ENCODE measurements around the gene CCDC3.
"Not testable (repeated sequence)": the region's sequence is repeated elsewhere in the genome, so short reads cannot be mapped to it uniquely, and the experiment has no call there.

Gene CCDC3

DNA sequence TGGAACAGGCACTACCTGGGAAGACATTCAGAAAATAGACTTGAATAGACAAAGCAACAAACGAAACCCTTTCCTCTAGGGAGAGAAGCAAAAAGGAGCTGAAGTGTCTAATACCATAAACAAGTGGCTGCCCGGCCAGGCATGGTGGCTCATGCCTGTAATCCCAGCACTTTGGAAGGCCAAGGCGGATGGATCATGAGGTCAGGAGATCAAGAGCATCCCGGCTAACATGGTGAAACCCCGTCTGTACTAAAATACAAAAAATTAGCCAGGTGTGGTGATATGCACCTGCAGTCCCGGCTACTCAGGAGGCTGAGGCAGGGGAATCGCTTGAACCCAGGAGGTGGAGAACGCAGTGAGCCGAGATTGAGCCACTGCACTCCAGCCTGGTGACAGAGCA, 34.2 kb upstream of the CCDC3 start:
- H3K4me2 ChIP-seq (ENCODE audit: low read length); H3K36me3 ChIP-seq (ENCODE audit: control insufficient read depth, insufficient read depth, low read length); H3K27me3 ChIP-seq (ENCODE audit: insufficient read depth, low read length, poor library complexity); H4K5ac ChIP-seq (ENCODE audit: low read length); H2BK5ac ChIP-seq (ENCODE audit: low read length); H3K79me2 ChIP-seq (ENCODE audit: control insufficient read depth, insufficient read depth, low read length); H2BK15ac ChIP-seq (replicated peaks; ENCODE audit: low read depth); H3K79me1 ChIP-seq (ENCODE audit: low read length); H3K4me3 ChIP-seq (ENCODE audit: low read length); H3K18ac ChIP-seq (ENCODE audit: low read length); H3K9ac ChIP-seq (ENCODE audit: low read length); DNase-seq; H3K4me1 ChIP-seq (ENCODE audit: control insufficient read depth, low read depth, low read length); H3K23ac ChIP-seq (ENCODE audit: low read length); H3K56ac ChIP-seq (ENCODE audit: low read length); H2AK5ac ChIP-seq (ENCODE audit: low read length); H3K27ac ChIP-seq (ENCODE audit: low read depth, low read length); H4K8ac ChIP-seq (ENCODE audit: low read depth, low read length); H3K4ac ChIP-seq (ENCODE audit: low read depth, low read length); H2BK120ac ChIP-seq (ENCODE audit: low read depth, low read length): not testable (repeated sequence)
- WGBS (ENCODE audit: extremely low coverage, insufficient coverage, low lambda C conversion rate): no CpG with 5 or more reads among the region's 9 CpGs

DNA sequence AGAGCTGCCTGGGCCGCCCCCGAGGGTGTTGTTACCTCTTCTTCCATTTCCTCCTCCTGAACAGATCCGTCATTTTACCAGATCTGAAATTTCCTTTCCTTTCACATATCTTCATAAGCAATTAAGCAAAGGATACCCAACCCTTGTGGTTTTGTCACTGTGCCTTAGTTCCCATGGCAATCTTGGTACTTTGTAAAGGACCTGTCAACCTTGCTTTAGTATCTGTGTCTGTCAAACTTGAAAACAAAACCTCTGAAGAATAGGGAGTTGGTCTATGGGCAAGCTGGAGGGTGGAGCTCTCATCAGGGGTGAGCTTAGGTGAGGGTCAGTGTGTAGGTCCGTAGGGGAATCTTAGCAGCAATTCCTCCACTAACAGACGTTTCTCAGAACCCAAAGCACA, 25.4 kb upstream of the CCDC3 start:
- Histone ChIP-seq H3K79me2 (ENCODE audit: control insufficient read depth, insufficient read depth, low read length) (no peaks in the 10 kb centered on the region), H3K18ac (ENCODE audit: low read length) (no peak overlapping the region), H3K27me3 (ENCODE audit: insufficient read depth, low read length, poor library complexity) (no peaks in the 10 kb centered on the region), H3K36me3 (ENCODE audit: control insufficient read depth, insufficient read depth, low read length) (no peaks in the 10 kb centered on the region), H2BK120ac (ENCODE audit: low read depth, low read length) (no peak overlapping the region), H4K5ac (ENCODE audit: low read length) (no peak overlapping the region), H2AK5ac (ENCODE audit: low read length) (no peak overlapping the region), H3K4ac (ENCODE audit: low read depth, low read length) (no peak overlapping the region), H3K4me3 (ENCODE audit: low read length) (no peak overlapping the region), H3K27ac (ENCODE audit: low read depth, low read length) (no peak overlapping the region), H3K4me2 (ENCODE audit: low read length) (no peak overlapping the region), H3K23ac (ENCODE audit: low read length) (no peak overlapping the region), H2BK5ac (ENCODE audit: low read length) (no peak overlapping the region), H2BK15ac (replicated peaks; ENCODE audit: low read depth) (no peak overlapping the region), H4K8ac (ENCODE audit: low read depth, low read length) (no peak overlapping the region), H3K79me1 (ENCODE audit: low read length) (no peaks in the 10 kb centered on the region), H3K9ac (ENCODE audit: low read length) (no peak overlapping the region), H3K56ac (ENCODE audit: low read length) (no peak overlapping the region), H3K4me1 (ENCODE audit: control insufficient read depth, low read depth, low read length) (no peaks in the 10 kb centered on the region)
- no CpG with 5 or more reads among the region's 5 CpGs for WGBS (ENCODE audit: extremely low coverage, insufficient coverage, low lambda C conversion rate)
- DNase-seq: no peak

DNA sequence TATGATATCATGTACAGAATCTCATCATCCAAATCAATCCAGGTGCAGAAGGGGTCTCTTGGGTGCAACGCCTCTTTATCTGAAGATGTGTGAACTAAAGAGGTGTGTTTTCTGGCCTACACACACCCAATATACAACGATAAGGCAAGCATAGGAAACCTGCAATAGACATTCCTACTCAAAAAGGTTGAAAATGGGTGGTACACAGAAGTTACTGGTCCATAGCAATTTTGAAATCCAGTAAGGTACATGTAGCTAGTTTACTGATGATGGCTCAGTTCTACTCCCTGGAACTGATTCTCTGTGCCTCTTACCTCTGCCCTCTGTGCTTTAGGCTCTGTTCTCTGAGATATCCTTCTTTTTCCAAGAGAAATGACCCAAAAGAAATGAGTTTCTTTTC, 22.2 kb upstream of the CCDC3 start:
- no peaks in the 10 kb centered on the region for H3K36me3 ChIP-seq (ENCODE audit: control insufficient read depth, insufficient read depth, low read length)
- no peak overlapping the region for H2AK5ac ChIP-seq (ENCODE audit: low read length)
- no CpG with 5 or more reads among the region's 2 CpGs for WGBS (ENCODE audit: extremely low coverage, insufficient coverage, low lambda C conversion rate)

GRCh38 chr10:13019280-13019679, 17.8 kb upstream of the CCDC3 start:
- Histone ChIP-seq H2BK15ac (replicated peaks; ENCODE audit: low read depth) (no peak overlapping the region), H3K23ac (ENCODE audit: low read length) (no peak overlapping the region), H3K4me1 (ENCODE audit: control insufficient read depth, low read depth, low read length) (peaks cover 3% of the 10 kb centered on the region), H3K79me1 (ENCODE audit: low read length) (no peaks in the 10 kb centered on the region), H3K4ac (ENCODE audit: low read depth, low read length) (no peak overlapping the region), H3K4me2 (ENCODE audit: low read length) (no peak overlapping the region), H2BK5ac (ENCODE audit: low read length) (no peak overlapping the region), H4K5ac (ENCODE audit: low read length) (no peak overlapping the region), H2AK5ac (ENCODE audit: low read length) (no peak overlapping the region), H3K36me3 (ENCODE audit: control insufficient read depth, insufficient read depth, low read length) (no peaks in the 10 kb centered on the region), H3K79me2 (ENCODE audit: control insufficient read depth, insufficient read depth, low read length) (no peaks in the 10 kb centered on the region), H3K4me3 (ENCODE audit: low read length) (no peak overlapping the region), H3K27me3 (ENCODE audit: insufficient read depth, low read length, poor library complexity) (no peaks in the 10 kb centered on the region), H3K18ac (ENCODE audit: low read length) (no peak overlapping the region), H3K56ac (ENCODE audit: low read length) (no peak overlapping the region), H2BK120ac (ENCODE audit: low read depth, low read length) (no peak overlapping the region), H4K8ac (ENCODE audit: low read depth, low read length) (no peak overlapping the region), H3K27ac (ENCODE audit: low read depth, low read length) (no peak overlapping the region), H3K9ac (ENCODE audit: low read length) (no peak overlapping the region)
- DNase-seq: no peak
- WGBS (ENCODE audit: extremely low coverage, insufficient coverage, low lambda C conversion rate): 100% methylated on average over 1 of the region's 8 CpGs

More for the DNA sequence above, 22.2 kb upstream of the CCDC3 start:
- Histone ChIP-seq H3K79me2 (ENCODE audit: control insufficient read depth, insufficient read depth, low read length) (no peaks in the 10 kb centered on the region), H3K4me2 (ENCODE audit: low read length) (no peak overlapping the region), H3K27ac (ENCODE audit: low read depth, low read length) (no peak overlapping the region), H3K79me1 (ENCODE audit: low read length) (no peaks in the 10 kb centered on the region), H3K4me1 (ENCODE audit: control insufficient read depth, low read depth, low read length) (no peaks in the 10 kb centered on the region), H3K27me3 (ENCODE audit: insufficient read depth, low read length, poor library complexity) (no peaks in the 10 kb centered on the region), H3K9ac (ENCODE audit: low read length) (no peak overlapping the region), H3K18ac (ENCODE audit: low read length) (no peak overlapping the region), H4K5ac (ENCODE audit: low read length) (no peak overlapping the region), H2BK15ac (replicated peaks; ENCODE audit: low read depth) (no peak overlapping the region), H3K56ac (ENCODE audit: low read length) (no peak overlapping the region), H2BK120ac (ENCODE audit: low read depth, low read length) (no peak overlapping the region), H4K8ac (ENCODE audit: low read depth, low read length) (no peak overlapping the region), H3K4me3 (ENCODE audit: low read length) (no peak overlapping the region), H3K4ac (ENCODE audit: low read depth, low read length) (no peak overlapping the region), H2BK5ac (ENCODE audit: low read length) (no peak overlapping the region), H3K23ac (ENCODE audit: low read length) (no peak overlapping the region)
- no peak for DNase-seq

DNA sequence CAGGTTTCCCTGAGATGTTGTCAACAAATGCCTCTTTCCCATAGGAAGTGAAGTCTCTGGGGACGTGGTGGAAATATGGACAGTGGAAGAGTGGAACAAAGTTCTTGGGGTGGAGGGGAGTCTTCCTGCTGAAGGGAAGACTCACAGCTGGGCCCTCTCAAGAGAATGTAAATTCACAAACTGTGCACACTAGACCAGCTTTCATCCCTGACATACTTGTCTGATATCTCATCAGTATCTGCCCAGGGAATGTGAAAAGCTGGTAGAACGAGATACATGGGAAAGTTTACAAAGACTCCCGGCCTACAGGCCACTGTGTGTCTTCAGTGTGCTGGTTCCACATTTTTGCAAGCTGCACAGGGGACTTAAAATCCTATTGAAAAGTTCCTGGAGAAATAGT, 16.7 kb upstream of the CCDC3 start:
- no peaks in the 10 kb centered on the region for H3K79me2 ChIP-seq (ENCODE audit: control insufficient read depth, insufficient read depth, low read length)
- no peak for DNase-seq
- H2BK5ac ChIP-seq (ENCODE audit: low read length): no peak overlapping the region
- H2AK5ac ChIP-seq (ENCODE audit: low read length): no peak overlapping the region
- no peak overlapping the region for H4K8ac ChIP-seq (ENCODE audit: low read depth, low read length)
- H3K27ac ChIP-seq (ENCODE audit: low read depth, low read length): no peak overlapping the region
- no peak overlapping the region for H4K5ac ChIP-seq (ENCODE audit: low read length)
- H2BK120ac ChIP-seq (ENCODE audit: low read depth, low read length): no peak overlapping the region
- no peak overlapping the region for H3K4ac ChIP-seq (ENCODE audit: low read depth, low read length)
- H3K23ac ChIP-seq (ENCODE audit: low read length): no peak overlapping the region
- no peaks in the 10 kb centered on the region for H3K27me3 ChIP-seq (ENCODE audit: insufficient read depth, low read length, poor library complexity)
- no peak overlapping the region for H3K4me3 ChIP-seq (ENCODE audit: low read length)
- H3K4me1 ChIP-seq (ENCODE audit: control insufficient read depth, low read depth, low read length): peaks cover 3% of the 10 kb centered on the region
- no peaks in the 10 kb centered on the region for H3K36me3 ChIP-seq (ENCODE audit: control insufficient read depth, insufficient read depth, low read length)
- H3K9ac ChIP-seq (ENCODE audit: low read length): no peak overlapping the region
- H3K18ac ChIP-seq (ENCODE audit: low read length): no peak overlapping the region
- H3K79me1 ChIP-seq (ENCODE audit: low read length): no peaks in the 10 kb centered on the region
- WGBS (ENCODE audit: extremely low coverage, insufficient coverage, low lambda C conversion rate): no CpG with 5 or more reads among the region's 3 CpGs
- no peak overlapping the region for H2BK15ac ChIP-seq (replicated peaks; ENCODE audit: low read depth)
- no peak overlapping the region for H3K56ac ChIP-seq (ENCODE audit: low read length)
- H3K4me2 ChIP-seq (ENCODE audit: low read length): no peak overlapping the region

DNA sequence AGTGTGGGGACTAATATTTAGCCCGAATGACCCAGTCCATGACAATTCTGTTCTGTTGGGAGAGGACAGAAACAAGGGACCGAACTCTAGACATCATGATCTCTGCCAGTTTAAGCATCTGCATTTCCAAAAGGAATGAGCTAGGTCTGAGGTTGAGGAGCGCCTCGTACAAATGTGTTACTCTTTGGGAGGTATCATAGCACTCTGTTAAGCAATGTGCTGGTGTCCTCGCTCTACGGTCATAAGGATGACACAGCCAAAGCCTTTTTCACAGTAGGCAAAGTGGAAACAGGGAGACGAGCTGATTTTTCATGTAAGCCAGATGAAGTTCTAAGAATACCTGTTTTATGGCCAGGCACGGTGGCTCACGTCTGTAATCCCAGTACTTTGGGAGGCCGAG, 15.4 kb upstream of the CCDC3 start:
- H3K56ac ChIP-seq (ENCODE audit: low read length): no peak overlapping the region
- H3K4me1 ChIP-seq (ENCODE audit: control insufficient read depth, low read depth, low read length): peaks cover 3% of the 10 kb centered on the region
- no peak overlapping the region for H2BK120ac ChIP-seq (ENCODE audit: low read depth, low read length)
- H2BK15ac ChIP-seq (replicated peaks; ENCODE audit: low read depth): no peak overlapping the region
- no peak overlapping the region for H4K5ac ChIP-seq (ENCODE audit: low read length)
- H3K23ac ChIP-seq (ENCODE audit: low read length): no peak overlapping the region
- H3K36me3 ChIP-seq (ENCODE audit: control insufficient read depth, insufficient read depth, low read length): no peaks in the 10 kb centered on the region
- DNase-seq: no peak
- H4K8ac ChIP-seq (ENCODE audit: low read depth, low read length): no peak overlapping the region
- no peak overlapping the region for H2AK5ac ChIP-seq (ENCODE audit: low read length)
- H2BK5ac ChIP-seq (ENCODE audit: low read length): no peak overlapping the region
- no peaks in the 10 kb centered on the region for H3K79me1 ChIP-seq (ENCODE audit: low read length)
- no peaks in the 10 kb centered on the region for H3K79me2 ChIP-seq (ENCODE audit: control insufficient read depth, insufficient read depth, low read length)
- no peak overlapping the region for H3K27ac ChIP-seq (ENCODE audit: low read depth, low read length)
- no peak overlapping the region for H3K18ac ChIP-seq (ENCODE audit: low read length)
- no peak overlapping the region for H3K4ac ChIP-seq (ENCODE audit: low read depth, low read length)
- no peaks in the 10 kb centered on the region for H3K27me3 ChIP-seq (ENCODE audit: insufficient read depth, low read length, poor library complexity)
- no peak overlapping the region for H3K9ac ChIP-seq (ENCODE audit: low read length)
- H3K4me3 ChIP-seq (ENCODE audit: low read length): no peak overlapping the region
- WGBS (ENCODE audit: extremely low coverage, insufficient coverage, low lambda C conversion rate): no CpG with 5 or more reads among the region's 10 CpGs
- H3K4me2 ChIP-seq (ENCODE audit: low read length): no peak overlapping the region
